ENCODE results near the gene SRSF1.
"Not testable (repeated sequence)": the region's sequence is repeated elsewhere in the genome, so short reads cannot be mapped to it uniquely, and the experiment has no call there.

SRSF1 gene

GRCh38 chr17:57988301-57989250 is 18.5 kb downstream of the SRSF1 start:
- peak; percentile 57 for DNase-seq

GRCh38 chr17:57987581-57988300 is 19.3 kb downstream of the SRSF1 start, which contains the start of gene VEZF1:
TSS of gene VEZF1 (minus strand) at chr17:57988254. CDS start at chr17:57988111, 143 bp downstream.
- peak; percentile 68 for DNase-seq

GRCh38 chr17:57986841-57987580 is 20.0 kb downstream of the SRSF1 start:
- DNase-seq = no peak

- no peak for DNase-seq
Observed at GRCh38 chr17:57985675-57985974, 21.4 kb downstream of the SRSF1 start.

- no peak for DNase-seq
Observed at GRCh38 chr17:57984936-57985674, 21.9 kb downstream of the SRSF1 start.

GRCh38 chr17:57984261-57984890 is 22.7 kb downstream of the SRSF1 start:
- DNase-seq = no peak

GRCh38 chr17:57983446-57983845 is 23.6 kb downstream of the SRSF1 start:
- DNase-seq = no peak

GRCh38 chr17:57982452-57983170 is 24.4 kb downstream of the SRSF1 start:
- no peak for DNase-seq

- no peak for DNase-seq
Observed at GRCh38 chr17:57980522-57980921, 26.5 kb downstream of the SRSF1 start.

- no peak for DNase-seq
Observed at GRCh38 chr17:57979076-57979475, 28.0 kb downstream of the SRSF1 start.

- no peak for DNase-seq
Observed at GRCh38 chr17:57976594-57976993, 30.5 kb downstream of the SRSF1 start.

- no peak for DNase-seq
Observed at GRCh38 chr17:57975044-57975443, 32.0 kb downstream of the SRSF1 start.

GRCh38 chr17:57974053-57974824 is 32.8 kb downstream of the SRSF1 start:
- DNase-seq = not testable (repeated sequence)

GRCh38 chr17:57972151-57972550 is 34.9 kb downstream of the SRSF1 start:
- no peak for DNase-seq

GRCh38 chr17:57971572-57971971 is 35.5 kb downstream of the SRSF1 start:
- DNase-seq = no peak

- no peak for DNase-seq
Observed at GRCh38 chr17:57970710-57971109, 36.3 kb downstream of the SRSF1 start.

GRCh38 chr17:57968456-57968855 is 38.6 kb downstream of the SRSF1 start:
- no peak for DNase-seq

GRCh38 chr17:57966875-57967274 is 40.2 kb downstream of the SRSF1 start:
- no peak for DNase-seq

GRCh38 chr17:57966246-57966645 is 40.8 kb downstream of the SRSF1 start:
- DNase-seq = no peak

GRCh38 chr17:57965521-57966160 is 41.4 kb downstream of the SRSF1 start:
- no peak for DNase-seq

Measured in activated CD4-positive, alpha-beta T cell treated with anti-CD3 and anti-CD28 coated beads for 1 hour (primary cell).